GM06990 (cell line): ENCODE data around the gene MSI2.

Experiments
- DNase-seq: peaks from one replicate; pipeline ENCODE4 v3.0.0-alpha.2; 2011; ENCODE audit not compliant: insufficient read length; ENCODE audit errors: extremely low read depth
- H3K27me3 ChIP-seq: replicated peaks from 2 replicates; pipeline ENCODE4 v1.6.0; 2011; ENCODE audit warnings: low read length; ENCODE audit not compliant: control insufficient read depth, insufficient read depth
- H3K36me3 ChIP-seq: 2 replicates; pipeline ENCODE4 v1.5.1; 2011; ENCODE audit warnings: low read length; ENCODE audit not compliant: control insufficient read depth, insufficient read depth
- H3K4me3 ChIP-seq: replicated peaks from 2 replicates; pipeline ENCODE4 v1.5.1; 2011; ENCODE audit warnings: low read depth, mild to moderate bottlenecking, control low read depth, low read length
- CTCF ChIP-seq: IDR thresholded peaks from 2 replicates; pipeline ENCODE4 v1.5.1; 2011; ENCODE audit warnings: low read length, control low read depth, mild to moderate bottlenecking, inconsistent platforms; ENCODE audit not compliant: insufficient read depth, poor library complexity, severe bottlenecking

Gene MSI2

GRCh38 chr17:57255182-57255775, 1.0 kb upstream of the MSI2 start:
- no peaks in the 10 kb centered on the region for H3K27me3 ChIP-seq
- no peak for TF ChIP-seq CTCF
- H3K4me3 ChIP-seq, result peak overlapping the region; percentile 76
- DNase-seq, result no peak
- H3K36me3 ChIP-seq, result no peaks in the 10 kb centered on the region; the same call in 1 of the 2 replicates

GRCh38 chr17:57256708-57257112, 387 bp downstream of the MSI2 start:
- no peak for TF ChIP-seq CTCF
- DNase-seq, result peak; percentile 59
- H3K27me3 ChIP-seq, result no peaks in the 10 kb centered on the region

GRCh38 chr17:57257195-57257894, 1.0 kb downstream of the MSI2 start:
- no peak for TF ChIP-seq CTCF
- Histone ChIP-seq H3K27me3 (no peaks in the 10 kb centered on the region), H3K36me3 (peaks cover 1% of the 10 kb centered on the region), H3K4me3 (peak overlapping the region; percentile 76)
- DNase-seq, result no peak

More at GRCh38 chr17:57256708-57257112, 387 bp downstream of the MSI2 start:
- Histone ChIP-seq H3K4me3 (peak overlapping the region; percentile 76), H3K36me3 (no peaks in the 10 kb centered on the region; the same call in 1 of the 2 replicates)

GRCh38 chr17:57257895-57258851, 1.9 kb downstream of the MSI2 start:
- no peak for TF ChIP-seq CTCF
- Histone ChIP-seq H3K4me3 (peak overlapping the region; percentile 76), H3K36me3 (peaks cover 3% of the 10 kb centered on the region), H3K27me3 (no peaks in the 10 kb centered on the region)
- DNase-seq, result no peak

- H3K4me3 ChIP-seq, result no peak overlapping the region
- TF ChIP-seq CTCF, result no peak
- no peak for DNase-seq
- H3K27me3 ChIP-seq, result no peaks in the 10 kb centered on the region
- peaks cover 5% of the 10 kb centered on the region for H3K36me3 ChIP-seq
Observed at GRCh38 chr17:57259306-57259705, 3.0 kb downstream of the MSI2 start.
